ENCODE measurements around the gene TMEM245. TPM values are rescaled to one million over a fixed set of nuclear protein-coding genes. Genes with fewer than 3 reads are reported as not detected.

TMEM245 gene
- total RNA-seq, 1 donor from 2014 or later = 30.5 TPM

DNA sequence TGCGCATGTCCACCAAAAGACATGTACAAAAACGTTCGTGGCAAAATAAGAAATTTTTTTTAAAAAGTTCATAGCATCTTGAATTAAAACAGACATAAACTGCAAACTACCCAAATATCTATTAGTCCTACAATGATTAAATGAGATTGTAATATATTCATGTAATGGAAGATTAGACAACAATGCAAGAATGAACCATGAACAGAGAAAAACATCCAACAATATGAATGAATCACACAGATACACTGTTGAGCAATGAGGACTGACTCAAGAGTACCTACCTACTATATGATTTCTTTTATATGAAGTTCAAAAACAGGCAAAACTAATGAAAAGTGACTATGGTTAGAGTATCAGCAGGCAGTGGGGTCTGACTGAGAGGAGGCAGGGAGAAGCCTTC, 88.5 kb downstream of the TMEM245 start:
- intact Hi-C loops (cut with micrococcal nuclease) = no loop called here

DNA sequence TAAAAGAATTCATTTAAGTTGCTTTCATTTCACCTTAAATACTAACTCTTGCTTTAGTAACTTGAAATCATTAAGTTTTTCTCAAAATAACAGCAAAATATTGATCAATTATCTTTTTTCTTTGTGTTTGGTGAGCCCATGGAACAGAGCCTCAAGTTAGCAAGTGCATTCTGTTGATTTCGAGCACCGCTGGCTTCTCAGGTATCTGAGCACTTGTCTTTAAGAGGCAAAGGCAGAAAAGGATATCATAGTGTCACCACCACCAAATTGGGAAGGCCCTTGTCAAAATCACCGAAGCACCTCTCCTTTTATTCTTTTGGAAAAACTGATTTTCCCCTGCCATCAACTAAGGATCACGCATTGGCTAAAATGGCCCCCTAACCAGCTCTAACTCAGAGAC, 89.3 kb downstream of the TMEM245 start:
- intact Hi-C loops (cut with micrococcal nuclease) = no loop called here

DNA sequence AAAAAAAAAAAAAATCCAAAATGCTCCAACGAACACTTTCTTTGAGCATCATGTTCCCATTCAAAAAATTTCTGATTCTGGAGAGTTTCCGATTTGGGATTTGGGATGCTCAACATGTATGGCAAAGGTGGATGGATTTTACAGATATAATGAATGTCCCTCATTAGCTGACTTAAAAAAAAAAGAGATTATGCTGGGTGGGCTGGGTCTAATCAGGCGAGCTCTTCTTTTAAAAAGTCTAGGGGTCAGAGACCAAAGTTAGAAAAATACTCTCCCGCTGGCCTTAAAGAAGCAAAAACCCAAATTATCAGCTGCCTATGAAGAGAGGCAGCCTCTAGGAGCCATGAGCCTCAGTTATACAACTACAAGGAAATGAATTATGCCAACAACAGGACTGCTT, 91.3 kb downstream of the TMEM245 start:
- intact Hi-C loops (cut with micrococcal nuclease) = no loop called here

DNA sequence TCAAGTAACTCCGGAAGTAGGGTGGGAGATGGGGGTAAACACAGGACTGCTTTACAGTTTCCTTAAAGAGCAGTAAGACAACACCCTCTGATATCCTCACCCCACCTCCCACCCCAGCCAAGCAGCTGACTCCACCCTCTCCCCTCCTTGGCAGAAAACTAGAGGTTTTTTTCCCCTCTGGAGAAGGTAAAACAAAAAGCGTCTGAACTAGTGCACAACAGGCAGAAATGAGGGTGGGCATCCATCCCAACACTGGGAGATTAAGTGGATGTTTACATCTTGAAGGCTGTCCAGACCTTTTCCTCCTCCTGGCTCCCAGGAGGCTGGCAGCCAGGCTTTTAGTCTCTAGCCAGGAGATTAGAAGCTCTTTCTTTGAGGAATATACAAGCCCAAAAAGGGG, 92.6 kb downstream of the TMEM245 start:
- intact Hi-C loops (cut with micrococcal nuclease) = no loop called here

DNA sequence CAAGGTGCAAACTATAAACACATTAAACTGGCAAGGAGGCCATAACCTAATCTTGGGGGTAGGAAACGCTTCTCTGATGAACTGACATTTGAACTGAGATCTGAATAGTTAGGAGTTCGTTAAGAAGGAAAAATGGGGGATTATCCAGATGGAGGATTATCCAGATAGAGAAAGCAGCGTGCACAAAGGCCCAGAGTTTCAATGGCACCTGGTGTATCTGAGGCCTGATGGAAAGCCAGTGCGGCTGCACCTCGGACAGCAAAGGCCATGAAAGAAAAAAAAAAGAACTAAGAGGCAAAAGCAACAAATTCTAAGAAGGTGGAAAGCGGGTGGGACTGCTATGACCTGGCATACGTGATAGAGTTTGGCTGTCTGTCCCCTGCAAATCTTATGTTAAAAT, 93.4 kb downstream of the TMEM245 start:
- intact Hi-C loops (cut with micrococcal nuclease) = no loop called here

DNA sequence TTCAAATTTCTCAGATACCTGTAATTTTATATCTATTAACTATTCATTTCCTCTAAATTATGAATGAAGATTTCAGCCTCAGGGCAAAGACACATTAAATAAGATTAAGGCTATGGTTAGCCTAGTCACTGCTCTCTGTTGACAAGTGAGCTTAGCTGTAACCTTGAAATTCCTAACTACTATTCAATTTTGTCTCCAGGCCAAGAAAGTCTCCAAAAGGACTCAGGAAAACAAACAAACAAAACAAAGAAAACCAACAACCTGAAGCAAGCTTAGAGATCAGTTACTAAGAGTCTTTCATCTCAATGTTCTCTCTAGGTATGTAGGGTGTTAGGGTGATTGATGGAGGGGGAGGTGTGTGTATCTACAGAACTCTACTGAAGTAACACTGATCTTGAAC, 96.9 kb downstream of the TMEM245 start:
- intact Hi-C loops (cut with micrococcal nuclease) = no loop called here

DNA sequence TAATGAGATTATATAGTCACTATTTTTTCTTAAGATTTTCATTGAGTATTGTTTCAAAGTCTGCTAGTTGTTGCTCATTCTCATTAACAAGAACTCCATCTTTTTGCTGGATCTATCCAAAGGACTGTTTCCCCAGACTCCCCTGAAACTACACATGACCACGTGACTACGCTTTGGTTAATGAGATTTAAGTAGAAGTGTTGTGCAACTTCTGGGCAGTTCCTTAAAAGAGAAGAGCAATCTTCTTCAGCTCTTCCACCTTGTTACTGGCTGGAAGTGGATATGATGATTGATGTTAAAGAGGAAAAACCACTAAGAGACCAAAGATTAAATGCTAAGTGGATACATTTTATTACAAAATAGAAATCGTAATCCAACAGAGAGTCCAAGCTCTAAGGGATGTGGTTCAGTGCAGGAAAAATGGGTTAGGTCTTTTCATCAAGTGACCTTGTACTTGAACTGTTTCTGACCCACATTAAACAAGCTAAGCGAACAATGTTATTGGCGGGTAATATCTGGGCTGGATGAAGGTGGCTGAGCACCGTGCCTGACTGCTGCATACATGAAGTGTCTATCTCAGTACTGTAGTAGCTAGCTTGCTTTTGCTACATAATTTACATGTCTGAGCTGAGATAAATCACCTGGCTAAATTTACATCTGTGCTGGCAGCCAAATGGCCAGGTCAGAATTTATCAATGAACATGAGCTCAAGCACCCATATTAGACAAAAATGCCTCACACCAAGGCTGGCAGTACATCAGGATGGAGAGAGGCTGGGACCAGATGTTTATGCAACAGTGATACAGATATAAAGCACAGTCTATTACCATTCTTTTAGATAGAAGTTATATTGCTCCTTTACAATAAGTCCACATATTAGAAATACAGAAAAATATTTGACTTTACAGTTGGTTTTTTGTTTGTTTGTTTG, 98.9 kb downstream of the TMEM245 start:
- intact Hi-C loops (cut with micrococcal nuclease) = no loop called here

DNA sequence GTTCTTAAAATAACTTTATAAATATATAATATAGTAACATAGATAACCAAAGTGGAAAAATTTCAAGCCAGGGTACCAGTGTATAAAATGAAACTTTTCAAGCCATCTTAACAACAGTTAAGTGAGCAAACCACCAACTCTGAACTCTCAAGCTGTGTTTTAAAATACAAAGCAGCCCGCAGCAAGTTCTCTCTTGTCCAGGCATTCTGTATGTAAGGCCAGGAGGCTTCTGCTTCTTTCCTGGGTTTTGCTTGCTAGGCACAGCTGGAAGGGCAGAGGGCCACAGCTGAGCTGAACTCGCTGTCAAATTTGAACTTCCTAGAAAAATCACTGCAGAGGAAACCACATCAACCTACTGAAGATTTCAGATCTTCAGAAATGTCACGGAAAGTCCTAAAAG, 99.6 kb downstream of the TMEM245 start:
- intact Hi-C loops (cut with micrococcal nuclease) = no loop called here

DNA sequence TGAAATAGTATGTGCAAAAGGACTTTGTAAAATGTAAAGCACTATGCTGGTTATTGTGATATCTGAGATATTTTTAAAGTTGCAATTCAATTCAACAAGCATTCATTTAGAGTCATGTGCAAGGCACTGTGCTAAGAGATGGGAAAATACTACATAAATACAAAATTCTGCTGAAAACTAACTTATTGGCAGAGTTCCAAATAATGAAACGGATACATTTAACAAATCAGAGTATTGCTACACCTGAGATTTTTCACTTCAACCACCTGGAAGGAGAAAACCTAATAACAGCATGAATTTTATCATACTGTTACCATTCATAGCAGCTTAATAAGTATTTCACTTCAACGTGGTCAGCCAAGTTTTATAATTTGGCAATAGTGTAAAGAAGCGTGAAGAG, 100.3 kb downstream of the TMEM245 start:
- intact Hi-C loops (cut with micrococcal nuclease) = no loop called here

DNA sequence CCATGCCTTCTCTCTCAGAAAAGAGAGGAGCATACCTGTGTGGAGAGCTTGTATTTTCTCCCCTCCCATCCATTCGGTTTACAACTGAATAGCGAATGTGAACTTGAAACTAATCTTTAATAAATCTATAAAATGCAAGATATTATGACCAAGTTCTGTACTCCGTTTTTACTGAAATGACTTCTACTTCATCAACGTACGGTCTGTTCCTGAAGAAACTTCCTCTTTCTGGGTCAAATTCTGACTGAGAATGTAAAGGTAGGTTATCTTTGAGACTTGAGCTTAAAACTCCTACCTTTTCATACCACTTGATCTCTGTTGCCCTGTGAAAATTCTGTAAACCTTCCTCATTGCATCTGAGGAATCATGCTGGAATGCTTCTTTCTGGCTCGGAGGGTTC, 102.3 kb downstream of the TMEM245 start:
- intact Hi-C loops (cut with micrococcal nuclease) = no loop called here

DNA sequence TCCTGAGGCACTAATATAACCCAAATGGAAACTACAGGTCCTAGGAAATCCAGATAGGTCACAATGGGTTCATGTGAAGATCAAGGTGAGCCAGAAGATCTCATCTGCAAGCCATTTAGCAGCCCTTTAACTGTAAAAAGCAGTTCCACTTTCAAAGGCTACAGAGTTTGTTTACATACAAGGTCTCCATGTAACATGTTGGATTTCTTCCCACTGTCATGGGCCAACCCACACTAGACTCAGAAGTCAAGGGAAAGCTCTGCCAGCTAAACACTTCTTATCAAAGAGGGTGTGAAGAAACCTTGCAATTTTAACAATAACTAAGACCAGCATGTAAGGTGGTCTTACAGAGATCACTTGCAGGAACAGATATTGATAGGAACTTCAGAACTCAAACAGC, 102.7 kb downstream of the TMEM245 start:
- intact Hi-C loops (cut with micrococcal nuclease) = no loop called here

DNA sequence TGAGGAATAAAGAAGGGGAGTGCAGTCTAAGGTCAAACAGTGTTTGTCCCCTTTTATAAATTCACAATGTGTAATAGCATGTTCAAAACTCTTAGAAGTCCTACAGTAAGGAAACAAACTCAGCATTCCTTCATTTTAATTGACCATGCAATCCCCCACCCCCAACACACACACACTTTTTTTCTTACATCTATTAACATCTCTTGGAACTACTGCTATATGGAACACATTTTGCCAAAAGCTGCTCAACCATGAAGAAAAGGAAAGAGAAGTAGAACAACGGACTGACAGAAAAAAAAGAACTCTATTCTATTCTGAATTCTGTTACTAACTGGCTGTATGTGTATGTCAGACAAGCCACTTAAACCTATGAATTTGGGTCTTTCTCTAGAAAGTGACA, 103.6 kb downstream of the TMEM245 start:
- intact Hi-C loops (cut with micrococcal nuclease) = no loop called here

DNA sequence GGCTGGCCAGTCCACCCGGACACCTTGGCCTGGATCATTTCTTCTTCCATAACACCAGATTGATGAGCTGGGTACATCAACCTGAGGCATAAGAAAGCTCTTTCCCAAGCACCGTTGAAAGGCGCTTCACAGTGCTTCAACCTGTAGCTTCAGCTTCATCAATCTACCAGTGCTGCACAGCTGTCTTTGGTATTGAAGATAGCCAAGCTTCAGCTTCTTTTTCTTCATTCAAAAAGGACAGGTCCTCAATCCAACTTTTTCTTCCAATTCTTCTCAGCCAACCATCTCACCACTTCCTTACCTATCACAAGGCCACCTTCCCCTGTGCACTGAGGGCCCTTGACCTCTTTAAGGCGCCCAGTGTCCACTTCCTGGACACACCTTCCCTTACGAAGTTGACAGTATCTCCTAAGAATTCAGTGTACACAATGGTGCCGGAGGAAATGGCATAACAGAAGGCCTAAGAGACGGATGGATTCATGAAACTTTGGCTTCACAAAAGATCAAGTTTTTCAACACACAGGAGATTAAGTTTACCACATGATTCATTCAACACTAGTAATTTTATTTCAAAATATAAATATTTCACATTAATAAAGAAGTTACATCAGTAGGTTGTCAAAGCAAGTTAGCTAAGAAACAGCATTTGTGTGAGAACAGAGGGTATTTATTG, 105.0 kb downstream of the TMEM245 start:
- intact Hi-C loops (cut with micrococcal nuclease) = loop anchor here (5.0 kb wide), 5 partner anchors 168 to 1527 kb away; partner anchors contain the start of gene KLF4

DNA sequence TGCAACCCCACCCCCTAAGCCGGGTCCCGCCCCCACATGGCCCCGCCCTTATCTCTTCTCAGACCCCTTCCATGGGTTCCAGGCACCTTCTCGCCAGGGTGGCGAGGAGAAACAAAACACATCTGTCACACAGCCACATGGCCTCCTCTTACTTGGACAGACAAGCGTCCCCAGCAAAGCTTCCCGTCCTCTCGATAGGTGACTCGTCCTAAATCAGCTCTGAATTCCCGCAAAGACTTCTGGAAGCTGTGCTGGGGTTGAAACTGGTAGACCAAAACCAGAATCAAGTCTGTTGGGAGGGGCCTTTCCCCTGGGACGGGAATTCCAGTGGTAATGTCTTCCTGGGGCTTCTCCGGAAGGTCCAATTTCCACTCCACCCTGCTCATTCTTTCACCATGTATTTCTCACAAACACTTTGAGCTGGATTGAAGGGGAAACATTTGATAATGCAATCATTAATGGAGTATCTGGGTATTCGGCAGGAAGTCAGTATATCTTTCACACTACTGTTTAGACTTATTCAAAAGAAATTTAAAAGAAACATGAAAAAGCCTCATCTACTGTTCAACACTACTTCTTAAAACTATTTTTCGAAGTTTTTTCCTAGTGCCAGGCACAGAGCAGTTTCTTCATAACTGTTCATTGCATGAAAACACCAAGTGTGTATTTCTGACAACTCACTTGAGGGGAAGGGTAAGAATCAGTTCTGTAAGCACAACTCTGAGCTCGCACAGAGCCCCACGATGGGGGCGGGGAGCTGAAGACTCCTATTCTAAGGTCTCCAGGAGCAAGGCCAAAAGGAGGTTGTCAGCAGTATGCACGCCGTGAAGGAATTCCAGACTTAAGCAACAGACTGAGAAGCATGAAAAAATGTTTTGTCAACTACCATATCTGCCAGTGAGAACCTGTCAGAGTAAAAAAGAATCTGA, 105.8 kb downstream of the TMEM245 start:
- intact Hi-C loops (cut with micrococcal nuclease) = loop anchor here (1.0 to 5.0 kb wide), 13 partner anchors 80 to 1731 kb away; partner anchors contain the start of genes ABITRAM, ELP1, EPB41L4B and KLF4

DNA sequence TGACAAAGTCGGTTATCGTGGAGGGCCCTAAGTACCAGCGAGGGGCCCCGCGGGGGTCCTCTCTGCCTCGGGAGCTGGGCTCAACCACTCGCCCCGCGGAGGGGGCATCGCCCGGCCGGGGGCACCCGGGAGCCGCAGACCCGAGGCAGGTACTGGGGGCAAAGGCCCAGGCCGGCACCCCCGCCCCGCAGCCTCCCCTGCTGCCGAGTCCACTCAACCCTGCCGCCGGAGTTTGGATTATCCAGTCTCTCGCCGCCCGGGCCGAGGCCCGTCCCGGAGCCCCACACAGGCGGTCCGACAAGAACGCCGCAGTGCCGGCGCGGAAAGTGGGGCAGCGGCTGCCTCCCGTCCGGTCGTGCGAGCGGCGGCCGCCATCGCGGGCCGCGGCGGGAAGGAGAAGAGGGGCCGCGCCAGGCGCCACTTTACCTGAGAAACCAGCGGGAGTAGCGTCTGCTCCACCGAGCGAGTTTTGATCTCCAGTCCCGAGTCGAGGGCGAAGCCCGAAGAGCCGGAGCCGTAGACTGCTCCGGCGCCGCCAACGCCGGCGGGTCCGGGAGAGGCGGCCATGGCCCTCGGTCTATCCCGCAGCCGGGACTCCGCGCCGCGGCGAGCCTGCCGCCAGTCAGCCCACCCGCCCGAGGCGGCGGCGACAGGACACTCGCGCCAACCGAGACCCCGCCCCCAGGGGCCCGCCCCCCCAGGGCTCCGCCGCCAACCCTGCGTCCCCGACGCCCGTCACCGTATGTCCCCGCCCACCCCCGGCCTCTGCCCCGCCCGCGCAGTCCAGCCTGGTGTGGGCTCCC, 106.7 kb downstream of the TMEM245 start, which contains the start of gene CTNNAL1:
CTNNAL1 (minus strand) TSS at position 624 of the 803 bp plus-strand sequence; CDS start at position 567, 57 bp downstream.
- intact Hi-C loops (cut with micrococcal nuclease) = loop anchor here (1.0 to 5.0 kb wide), 16 partner anchors 12 to 1730 kb away; partner anchors contain the start of genes ABITRAM, ELP1, EPB41L4B and KLF4

DNA sequence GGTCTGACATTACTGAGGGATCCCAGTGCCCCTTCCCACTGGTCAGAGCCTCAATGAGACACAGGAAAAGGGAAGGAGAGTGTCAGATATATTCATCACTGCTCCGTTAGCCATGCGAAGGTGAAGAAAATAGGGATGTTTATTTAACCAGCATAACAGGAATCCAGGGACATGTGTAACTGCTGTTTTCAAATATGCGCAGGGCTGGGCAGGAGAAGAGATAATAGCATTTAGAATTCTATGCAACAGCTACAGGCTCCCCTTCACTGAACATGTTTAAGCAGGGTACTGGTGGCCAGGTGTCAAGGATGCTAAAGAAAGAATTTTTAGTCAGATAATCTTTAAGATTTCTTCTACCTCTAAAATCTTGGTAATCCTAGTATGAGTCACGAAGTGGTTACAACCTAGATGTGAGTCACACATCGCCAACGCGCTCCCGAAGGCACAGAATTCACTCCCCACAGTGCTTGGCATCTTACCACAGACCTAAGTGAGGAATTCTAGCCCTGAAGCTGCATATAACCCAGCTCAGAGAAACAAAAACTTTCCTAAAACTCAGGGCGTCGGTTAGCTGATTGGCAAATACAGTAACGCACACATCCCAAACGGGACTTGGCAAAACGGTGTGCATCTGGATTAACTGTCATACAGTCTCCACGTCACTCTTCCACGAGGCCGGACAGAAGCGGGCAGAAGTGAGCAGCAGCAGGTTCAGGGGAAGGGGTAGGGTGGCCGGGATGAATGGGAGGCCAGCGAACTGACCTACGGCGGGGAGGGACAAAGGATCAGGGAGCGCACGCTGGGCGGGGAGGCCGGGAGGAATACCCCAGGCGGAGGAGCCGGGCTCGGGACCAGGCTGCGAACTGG, 107.5 kb downstream of the TMEM245 start:
- intact Hi-C loops (cut with micrococcal nuclease) = loop anchor here (1.0 to 5.0 kb wide), 15 partner anchors 11 to 1729 kb away; partner anchors contain the start of genes EPB41L4B, KLF4, RAD23B and TXN

DNA sequence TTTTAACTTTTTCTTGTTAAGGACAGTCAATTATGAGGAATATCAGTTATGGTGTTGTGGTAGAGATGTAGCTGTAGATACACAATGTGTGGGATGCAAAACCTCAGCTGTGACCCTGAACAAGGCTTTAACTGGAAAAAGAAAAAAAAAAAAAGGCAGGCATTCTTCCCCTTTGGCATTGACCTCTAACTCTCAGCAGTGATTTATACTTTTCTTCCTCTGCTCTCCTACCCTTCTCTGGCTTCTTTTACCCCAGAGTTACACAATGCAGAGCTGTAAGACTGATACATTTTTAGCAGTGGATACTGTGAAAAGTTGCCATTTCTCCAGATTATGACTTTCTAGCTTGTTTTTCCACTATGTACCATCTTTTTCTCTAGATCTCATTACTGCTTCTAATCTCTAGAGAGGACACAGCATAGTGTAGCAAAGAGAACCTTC, 108.5 kb downstream of the TMEM245 start:
- intact Hi-C loops (cut with micrococcal nuclease) = loop anchor here (5.0 kb wide), 5 partner anchors 171 to 1524 kb away; partner anchors contain the start of gene KLF4

DNA sequence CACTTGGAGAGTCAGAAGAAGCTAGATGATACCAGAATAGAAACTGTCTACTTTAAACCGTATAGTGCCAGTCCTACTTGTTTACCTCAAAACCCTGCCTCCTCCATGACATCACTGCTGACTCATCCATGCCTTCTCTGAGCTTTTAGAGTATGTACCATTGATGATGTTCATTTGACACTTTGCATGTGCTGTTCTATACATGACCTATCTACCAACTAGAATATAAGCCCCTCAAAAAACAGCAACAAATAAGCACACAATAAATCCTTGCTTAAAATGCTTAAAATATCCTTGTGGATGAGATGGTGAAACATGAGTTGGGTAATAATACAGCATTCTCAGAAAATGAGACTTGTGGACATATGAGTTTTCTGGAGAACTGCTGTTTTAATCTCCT, 109.0 kb downstream of the TMEM245 start:
- intact Hi-C loops (cut with micrococcal nuclease) = loop anchor here (5.0 kb wide), 5 partner anchors 172 to 1523 kb away; partner anchors contain the start of gene KLF4

DNA sequence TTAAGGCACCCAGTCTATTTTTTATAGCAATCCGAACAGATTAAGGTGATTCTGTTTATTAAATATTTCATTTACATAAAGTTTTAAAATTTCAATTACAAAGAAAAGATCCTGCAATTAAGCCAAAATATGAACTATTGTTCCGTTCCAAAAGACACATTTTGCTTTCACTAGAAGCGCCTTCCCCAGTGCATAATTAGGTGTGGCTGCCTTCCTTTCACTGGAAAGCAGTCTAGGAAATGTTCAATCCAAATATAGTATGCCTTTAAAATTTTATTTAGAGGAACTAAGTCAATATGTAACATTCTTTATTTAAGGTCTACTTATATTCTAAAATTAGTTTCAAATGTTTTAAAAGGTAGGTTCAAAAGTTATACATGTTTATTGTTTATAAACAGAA, 114.1 kb downstream of the TMEM245 start:
- intact Hi-C loops (cut with micrococcal nuclease) = no loop called here

Measured in T-helper 1 cell treated with Interleukin-12 subunit alpha and Interleukin-12 subunit beta and Interleukin-4 antibody, amounts not matched to agents 30 ng/mL and 1 ng/mL, for 36 hours (primary cell).